Measurements from ENCODE around the gene DENND2C.

Gene DENND2C

DNA sequence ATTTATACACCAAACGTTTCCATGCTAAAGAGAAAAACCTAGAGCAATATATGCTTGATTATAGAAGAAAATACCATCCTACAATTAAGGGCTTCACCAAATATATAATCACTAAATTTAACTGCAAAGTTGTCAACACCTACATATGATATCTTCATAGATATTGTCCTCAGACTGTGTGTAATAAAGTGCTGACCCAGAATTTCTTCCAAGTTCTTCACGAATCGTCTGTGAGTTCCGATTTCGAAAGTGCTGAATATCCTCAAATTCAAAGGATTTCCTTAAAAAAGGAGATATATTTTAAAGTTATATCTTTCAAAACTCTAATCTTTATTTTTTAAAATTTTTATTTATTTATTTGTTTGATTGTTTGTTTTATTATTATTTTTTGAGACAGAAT is 46.5 kb downstream of the DENND2C start:
- DNase-seq (ENCODE audit: extremely low spot score): no peak
- TF ChIP-seq CTCF (IDR thresholded peaks at IDR 0.05; ENCODE audit: control extremely low read depth, extremely low read depth, low read depth, missing control alignments): no peak
- ChIA-PET CTCF (interaction anchor here (1.3 to 1.4 kb wide), 2 partner anchors 8 to 49 kb away, joined by 3 to 4 read pairs; no protein-coding TSS in a partner anchor), POLR2A (no interaction called here)

DNA sequence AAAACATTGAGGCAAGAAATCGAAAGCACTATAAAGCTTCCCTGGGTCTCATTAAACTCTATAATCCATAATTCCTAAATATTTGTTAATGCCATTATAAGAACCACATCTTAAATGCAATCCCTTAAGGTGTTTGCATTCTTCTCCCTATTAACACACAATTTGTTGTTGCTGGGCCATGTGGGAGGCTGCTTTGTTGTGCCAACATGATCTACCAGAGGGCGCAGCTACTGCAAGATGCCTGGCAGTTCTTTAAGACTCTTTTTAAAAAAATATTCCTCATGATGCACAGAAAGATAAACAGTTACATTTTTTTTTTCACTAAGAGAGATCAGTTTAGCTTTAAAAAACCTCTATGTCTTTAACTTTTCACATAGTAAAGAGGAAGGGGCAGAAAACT is 49.4 kb downstream of the DENND2C start:
- no peak for TF ChIP-seq CTCF (IDR thresholded peaks at IDR 0.05; ENCODE audit: control extremely low read depth, extremely low read depth, low read depth, missing control alignments)
- DNase-seq (ENCODE audit: extremely low spot score): no peak
- POLR2A ChIA-PET: no interaction called here
- CTCF ChIA-PET: interaction anchor here (1.1 to 1.8 kb wide), 3 partner anchors 10 to 12 kb away, joined by 3 to 5 read pairs (median 3); no protein-coding TSS in a partner anchor

DNA sequence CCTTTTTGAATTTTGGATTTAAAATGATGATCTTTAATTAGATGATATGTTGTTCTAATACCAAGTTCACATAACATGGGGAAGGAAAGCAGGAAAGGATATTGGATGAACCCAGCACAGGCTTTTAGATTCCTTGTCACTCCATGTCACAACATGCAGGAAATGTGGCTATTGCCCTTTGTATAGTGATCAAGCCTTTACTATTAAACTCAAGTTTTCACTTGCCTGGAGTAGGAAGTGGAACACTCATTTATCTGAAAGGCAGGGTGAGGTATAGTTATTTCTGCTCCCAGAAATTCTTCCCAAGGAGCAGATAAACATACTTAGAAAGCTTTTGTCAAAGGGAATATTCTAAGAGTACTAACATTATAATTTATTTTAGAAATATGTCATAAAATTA is 51.2 kb downstream of the DENND2C start:
- no peak for TF ChIP-seq CTCF (IDR thresholded peaks at IDR 0.05; ENCODE audit: control extremely low read depth, extremely low read depth, low read depth, missing control alignments)
- ChIA-PET CTCF (interaction anchor here (1.2 kb wide), 1 partner anchor 272 kb away, joined by 3 read pairs; no protein-coding TSS in a partner anchor), POLR2A (no interaction called here)
- DNase-seq (ENCODE audit: extremely low spot score): no peak

GRCh38 chr1:114610546-114611245 is 59.2 kb downstream of the DENND2C start:
- no peak for DNase-seq (ENCODE audit: extremely low spot score)
- POLR2A ChIA-PET: no interaction called here
- CTCF ChIA-PET: no interaction called here
- TF ChIP-seq CTCF (IDR thresholded peaks at IDR 0.05; ENCODE audit: control extremely low read depth, extremely low read depth, low read depth, missing control alignments): no peak

DNA sequence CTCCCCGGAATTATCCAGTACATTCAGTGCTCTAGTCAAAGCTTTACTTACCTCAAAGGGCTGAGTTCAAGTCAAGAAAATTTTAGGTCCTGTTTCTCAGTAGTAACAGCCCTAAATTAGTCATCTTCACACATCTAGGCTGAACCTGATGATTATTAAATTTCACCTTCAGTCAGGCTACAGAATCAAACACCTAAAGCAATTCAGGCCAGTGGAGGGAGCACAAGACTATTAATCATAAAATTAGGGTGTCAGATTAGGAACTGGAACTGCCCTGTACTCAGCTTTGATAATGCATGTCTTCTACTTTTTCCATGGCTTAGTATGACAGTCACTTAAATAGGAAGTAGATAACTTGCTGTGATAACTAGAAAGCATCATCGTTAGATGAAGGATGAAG is 60.0 kb downstream of the DENND2C start:
- CTCF ChIA-PET: no interaction called here
- POLR2A ChIA-PET: no interaction called here
- DNase-seq (ENCODE audit: extremely low spot score): no peak
- TF ChIP-seq CTCF (IDR thresholded peaks at IDR 0.05; ENCODE audit: control extremely low read depth, extremely low read depth, low read depth, missing control alignments): no peak

GRCh38 chr1:114609026-114609425 is 60.8 kb downstream of the DENND2C start:
- TF ChIP-seq CTCF (IDR thresholded peaks at IDR 0.05; ENCODE audit: control extremely low read depth, extremely low read depth, low read depth, missing control alignments): no peak
- CTCF ChIA-PET: no interaction called here
- POLR2A ChIA-PET: no interaction called here
- DNase-seq (ENCODE audit: extremely low spot score): no peak

All from GM10248 (cell line).